A549 (cell line): ENCODE data around the gene EEFSEC.

Experiments used
- CTCF ChIP-seq: fragments of >200 bp; sonication (Bioruptor Twin); formaldehyde crosslinking; IDR thresholded peaks from 3 replicates; pipeline ENCODE4 v1.5.1; 2016
- HMGXB4 ChIP-seq: fragments of 250-450 bp; sonication (Bioruptor Pico); IDR thresholded peaks from 2 replicates; pipeline ENCODE4 v1.5.0; 2021; ENCODE audit warnings: mild to moderate bottlenecking, moderate library complexity, borderline replicate concordance
- KDM5A ChIP-seq: fragments of 200-600 bp; sonication (generic); IDR thresholded peaks from 2 replicates; pipeline ENCODE4 v1.6.1; 2016; ENCODE audit warnings: antibody characterized with exemption, mild to moderate bottlenecking
- MAZ ChIP-seq: fragments of 150-350 bp; IDR thresholded peaks from 2 replicates; pipeline ENCODE4 v1.6.1; 2014; ENCODE audit warnings: antibody characterized with exemption, low read depth, low read length, borderline replicate concordance
- TF ChIP-seq, protein P1 (sequence below): IDR thresholded peaks from 2 replicates; pipeline ENCODE4 v1.6.1; 2012

- no peak for TF ChIP-seq HMGXB4 (CRISPR knock-in tag)
- no peak for TF ChIP-seq CTCF
- no peak for TF ChIP-seq MAZ
- TF ChIP-seq KDM5A = no peak
- TF ChIP-seq, protein P1, sequence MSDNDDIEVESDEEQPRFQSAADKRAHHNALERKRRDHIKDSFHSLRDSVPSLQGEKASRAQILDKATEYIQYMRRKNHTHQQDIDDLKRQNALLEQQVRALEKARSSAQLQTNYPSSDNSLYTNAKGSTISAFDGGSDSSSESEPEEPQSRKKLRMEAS = no peak
Observed at GRCh38 chr3:128415200-128415772, 262.0 kb downstream of the EEFSEC start.
